ENCODE measurements around the gene CAST. TPM values are rescaled to one million over a fixed set of nuclear protein-coding genes. Genes with fewer than 3 reads are reported as not detected.

The CAST gene
- total RNA-seq, 1 experiment from 2014 or later, result 191 TPM

DNA sequence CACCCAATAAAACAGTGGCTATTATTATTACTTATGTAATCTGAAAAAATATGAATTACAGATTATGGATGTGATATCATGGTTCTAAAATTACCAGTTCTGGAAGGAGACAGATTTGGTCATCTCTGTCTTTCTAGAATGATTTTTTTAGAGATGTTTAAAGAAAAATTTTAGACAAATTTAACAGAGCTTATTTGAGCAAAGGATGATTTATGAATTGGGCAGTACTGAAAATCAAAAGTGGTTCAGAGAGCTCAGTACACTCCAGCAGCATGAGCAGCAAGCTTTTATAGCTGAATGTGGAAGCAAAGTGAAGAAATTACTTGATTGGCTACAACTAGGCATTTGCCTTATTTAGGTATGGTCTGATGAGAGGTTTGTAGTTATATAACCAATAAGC, 11.0 kb downstream of the CAST start:
- no peak for DNase-seq (ENCODE audit: low read depth)

DNA sequence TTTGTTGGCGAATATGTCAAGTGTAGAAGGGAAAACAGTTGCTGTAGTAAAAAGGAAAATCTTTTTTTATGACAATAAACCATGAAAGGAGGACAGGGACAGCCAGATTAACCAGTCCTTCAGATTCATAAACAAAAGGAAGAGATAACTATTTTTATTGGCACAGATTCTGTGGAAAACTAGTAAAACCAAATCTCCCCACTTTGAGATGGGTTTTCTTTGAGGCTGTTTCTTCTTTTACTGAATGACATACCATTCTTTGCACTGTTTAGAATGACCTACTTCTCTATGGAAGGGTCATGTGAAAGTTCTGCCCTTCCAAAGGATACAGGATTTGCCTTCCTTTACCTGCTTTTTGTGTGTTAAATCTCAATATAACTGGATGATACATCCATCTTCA, 13.7 kb downstream of the CAST start:
- DNase-seq (ENCODE audit: low read depth), result no peak

DNA sequence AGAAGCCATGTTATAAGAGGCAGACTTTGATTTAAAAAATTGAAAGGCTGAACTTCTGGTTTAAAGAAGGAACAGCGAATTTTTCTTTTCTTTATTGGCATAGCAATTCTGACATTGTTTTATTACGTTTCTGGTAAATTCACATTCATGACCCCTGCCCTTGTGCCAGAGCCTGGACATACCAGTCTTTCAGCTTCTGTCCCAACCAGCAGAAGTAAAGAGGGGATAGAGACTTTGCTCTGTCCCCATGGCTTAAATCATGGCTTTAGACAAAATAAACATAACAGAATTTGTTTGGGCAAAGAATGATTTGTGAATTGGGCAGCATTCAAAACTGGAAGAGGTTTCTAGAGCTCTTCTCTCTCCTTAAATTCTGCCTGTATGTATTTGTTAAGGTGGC, 15.3 kb downstream of the CAST start:
- DNase-seq (ENCODE audit: low read depth), result no peak

DNA sequence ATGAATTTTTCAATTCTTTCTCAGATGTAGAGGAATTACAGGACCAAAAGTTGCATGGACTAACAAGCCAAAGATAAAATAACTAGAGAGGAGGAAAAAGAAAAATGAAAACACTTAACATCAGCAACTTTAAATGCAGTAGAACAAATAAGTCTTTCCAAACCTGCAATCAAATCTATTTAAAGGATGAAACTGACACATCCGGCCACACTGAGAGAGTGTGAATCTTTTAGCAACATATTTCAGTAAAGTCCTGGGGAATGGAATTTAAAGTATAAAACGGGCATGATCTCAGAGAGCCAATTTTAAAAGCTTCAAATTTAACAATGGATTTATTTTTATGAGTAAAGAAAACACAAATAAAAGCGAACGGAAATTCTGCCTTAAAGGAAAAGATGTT, 17.1 kb downstream of the CAST start:
- DNase-seq (ENCODE audit: low read depth), result no peak

DNA sequence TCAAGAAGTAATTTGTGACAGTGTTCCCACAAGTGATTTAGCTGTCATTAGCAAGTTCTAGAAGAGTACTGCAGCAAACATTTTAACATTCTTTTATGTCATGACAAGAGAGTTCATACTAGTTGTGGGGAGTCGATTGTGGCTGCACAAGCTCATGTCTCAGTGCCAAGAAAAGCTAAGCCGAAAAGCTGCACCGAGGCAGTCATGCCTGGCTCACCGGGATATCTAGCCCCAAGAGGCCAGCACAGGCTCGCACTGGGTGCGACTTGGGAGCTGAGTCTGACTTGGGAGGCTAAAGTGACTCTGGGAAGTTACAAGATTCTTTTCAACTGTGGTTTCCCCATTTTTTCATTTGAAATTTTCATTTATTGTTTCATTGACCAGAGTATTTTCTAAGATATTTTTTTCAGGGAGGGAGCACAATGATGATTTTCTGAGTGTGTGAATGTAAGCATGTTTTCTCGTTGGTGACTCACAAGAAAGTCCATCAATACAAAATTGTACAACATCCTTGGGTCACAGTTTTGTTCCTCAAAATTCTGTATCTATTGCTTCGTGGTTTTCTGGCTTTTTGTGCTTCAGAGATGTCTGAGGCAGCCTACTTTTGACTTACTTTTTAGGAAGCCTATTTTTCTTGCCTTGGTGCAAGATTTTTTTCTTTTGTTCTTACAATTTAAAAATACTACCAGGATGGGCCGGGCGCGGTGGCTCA, 18.7 kb downstream of the CAST start:
- DNase-seq (ENCODE audit: low read depth), result peak; percentile 68

DNA sequence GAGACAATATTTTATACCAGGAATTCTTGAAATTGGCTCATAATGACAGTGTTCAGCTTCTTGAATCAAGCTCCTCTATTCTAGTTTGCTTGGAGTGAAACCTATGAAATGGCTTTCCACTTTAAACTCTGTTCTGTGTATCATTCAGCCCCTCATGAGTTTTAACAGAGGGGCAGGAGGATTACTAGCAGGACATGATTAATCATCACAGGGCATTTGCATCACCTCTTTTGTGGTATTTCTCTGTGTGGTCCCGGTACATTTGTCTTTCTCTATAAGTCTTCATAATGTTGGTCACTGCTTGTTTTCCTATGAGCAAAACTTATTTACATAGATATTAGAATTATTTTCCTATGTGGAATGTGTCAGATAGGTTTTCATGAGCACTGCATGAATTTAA, 21.2 kb downstream of the CAST start:
- DNase-seq (ENCODE audit: low read depth), result peak; percentile 70

DNA sequence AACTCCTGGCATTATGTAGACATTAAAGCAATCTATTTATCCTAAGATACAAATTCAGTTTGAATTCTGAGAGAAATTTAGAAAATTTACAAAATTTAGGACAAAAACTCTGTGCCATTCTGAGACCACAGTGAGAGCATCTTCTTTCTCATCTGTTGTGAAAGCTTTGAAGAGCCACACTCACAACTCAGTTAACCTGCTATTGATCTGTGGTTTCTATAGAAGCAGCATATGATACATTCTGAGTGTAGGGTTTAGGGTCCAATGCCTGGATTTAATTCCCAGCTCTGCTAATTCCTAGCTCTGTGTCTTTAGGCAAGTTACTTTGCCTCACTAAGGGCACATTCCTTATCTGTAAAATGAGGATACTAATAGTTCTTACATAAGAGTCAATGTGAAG, 21.6 kb downstream of the CAST start:
- DNase-seq (ENCODE audit: low read depth), result no peak

DNA sequence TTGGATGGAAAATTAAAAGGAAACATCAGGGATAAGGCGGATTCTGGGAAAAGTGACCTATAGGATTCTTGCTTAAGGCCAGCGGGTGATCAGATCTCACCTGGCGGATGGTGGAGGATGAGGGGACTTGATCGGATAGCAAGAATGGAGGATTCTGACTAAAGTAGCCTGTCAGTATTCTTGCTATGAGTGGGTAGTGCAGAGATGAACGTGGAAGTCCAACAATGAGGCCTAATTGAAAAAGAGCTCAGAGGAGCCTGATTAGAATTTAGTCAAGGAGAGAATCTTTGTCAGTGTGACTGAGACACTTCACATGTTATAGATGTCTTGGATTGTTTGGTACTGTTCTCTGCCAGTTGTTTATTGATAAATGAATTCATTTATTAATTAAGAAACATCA, 24.9 kb downstream of the CAST start:
- no peak for DNase-seq (ENCODE audit: low read depth)

DNA sequence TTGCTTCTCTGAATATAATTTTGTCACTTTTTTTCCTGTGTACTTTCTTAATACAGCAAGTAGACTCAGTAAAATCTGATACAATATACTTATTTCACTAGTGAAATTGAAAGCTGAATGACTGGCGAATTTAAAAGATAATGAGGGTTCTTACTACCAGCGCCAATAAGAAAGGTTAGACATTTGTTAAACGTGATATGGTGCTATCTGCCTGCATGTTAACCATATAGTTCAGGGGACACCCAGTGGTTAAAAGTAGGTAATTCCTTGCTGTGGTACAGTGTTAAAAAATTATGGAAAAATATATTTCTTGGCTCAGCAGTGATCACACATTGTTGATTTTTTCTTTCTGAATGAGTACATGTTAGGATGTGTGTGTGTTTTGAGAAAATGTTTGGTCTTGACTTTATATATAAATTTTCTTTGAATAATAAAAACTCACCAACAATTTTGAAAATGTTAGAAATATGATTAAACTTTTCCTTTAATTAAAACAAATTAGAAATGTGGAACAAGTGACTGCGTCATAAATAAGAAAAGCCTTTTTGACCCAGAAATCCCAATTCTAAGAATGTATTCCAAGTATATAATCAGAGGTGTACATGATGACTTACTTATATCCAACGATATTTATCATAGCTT, 25.8 kb downstream of the CAST start:
- DNase-seq (ENCODE audit: low read depth), result peak; percentile 72

DNA sequence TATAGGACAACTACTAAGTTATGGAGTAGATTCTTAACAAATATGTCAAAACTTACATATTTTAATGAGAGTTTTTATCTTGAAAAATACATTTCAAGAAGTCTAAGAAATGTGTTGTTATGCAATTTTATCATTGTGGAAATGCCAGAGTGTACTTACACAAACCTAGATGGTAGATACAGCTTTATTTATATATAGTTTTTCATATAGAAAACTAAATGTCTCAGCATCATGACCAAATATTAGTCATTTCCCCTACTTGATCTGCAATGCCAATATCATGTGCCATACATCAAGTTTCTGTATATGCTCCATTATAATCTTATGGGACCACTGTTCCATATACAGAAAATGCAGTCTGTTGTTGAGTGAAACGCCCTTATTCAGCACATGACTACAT, 28.7 kb downstream of the CAST start:
- DNase-seq (ENCODE audit: low read depth), result no peak

DNA sequence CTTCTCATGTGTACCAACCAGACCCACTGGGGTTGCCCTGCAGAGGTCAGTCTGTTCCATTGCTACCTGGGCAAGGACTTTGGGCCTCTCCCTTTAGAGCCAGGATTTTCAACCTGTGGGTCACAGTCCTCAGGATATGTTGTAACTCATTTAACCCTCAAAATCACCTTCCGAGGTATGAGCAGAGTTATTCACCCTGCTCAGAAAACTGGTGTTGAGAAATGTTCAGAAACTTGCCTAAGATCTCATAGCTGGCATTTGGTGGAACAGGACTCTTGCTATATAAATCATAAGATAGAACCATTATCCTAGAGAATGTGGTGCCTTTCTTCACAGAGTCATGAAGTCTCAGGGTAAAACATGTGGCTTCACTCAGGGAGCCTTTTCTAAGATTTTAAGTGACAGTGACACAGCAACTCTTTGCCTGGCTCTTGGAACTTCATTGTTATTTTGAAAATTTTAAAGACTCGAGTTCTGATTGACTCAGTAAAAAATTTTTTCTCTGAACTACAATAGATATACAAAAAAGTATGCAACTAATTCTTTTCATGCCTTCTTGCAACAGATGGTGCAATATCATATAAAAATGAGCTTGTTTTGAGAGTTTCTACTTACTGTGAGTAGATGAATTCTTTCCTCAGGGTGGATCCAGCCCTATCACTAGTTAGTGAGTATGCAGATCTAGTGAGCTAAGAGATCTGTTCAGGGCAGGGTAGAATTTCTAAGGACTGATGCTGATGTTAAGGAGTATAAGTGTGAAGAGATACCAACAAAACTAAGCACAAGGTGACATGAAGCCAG, 29.5 kb downstream of the CAST start:
- no peak for DNase-seq (ENCODE audit: low read depth)

DNA sequence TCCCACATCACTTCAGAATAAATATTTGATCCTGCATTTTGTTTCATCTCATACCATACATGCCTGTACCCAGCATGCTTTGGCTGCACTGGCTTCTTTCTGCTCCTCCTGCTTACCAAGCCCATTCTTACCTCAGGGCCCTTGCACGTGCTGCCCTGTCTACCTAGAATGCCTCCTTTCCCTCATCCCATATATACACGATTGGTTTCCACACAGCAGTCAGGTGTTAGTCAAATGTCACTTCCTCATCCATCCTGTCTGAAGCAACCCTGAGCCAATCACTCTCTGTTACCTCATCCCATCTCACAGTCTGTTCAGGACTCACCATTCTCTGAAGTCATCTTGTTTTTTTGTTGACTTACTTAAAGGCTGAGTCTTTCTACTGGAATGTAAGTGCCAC, 30.3 kb downstream of the CAST start:
- DNase-seq (ENCODE audit: low read depth), result peak; percentile 43

DNA sequence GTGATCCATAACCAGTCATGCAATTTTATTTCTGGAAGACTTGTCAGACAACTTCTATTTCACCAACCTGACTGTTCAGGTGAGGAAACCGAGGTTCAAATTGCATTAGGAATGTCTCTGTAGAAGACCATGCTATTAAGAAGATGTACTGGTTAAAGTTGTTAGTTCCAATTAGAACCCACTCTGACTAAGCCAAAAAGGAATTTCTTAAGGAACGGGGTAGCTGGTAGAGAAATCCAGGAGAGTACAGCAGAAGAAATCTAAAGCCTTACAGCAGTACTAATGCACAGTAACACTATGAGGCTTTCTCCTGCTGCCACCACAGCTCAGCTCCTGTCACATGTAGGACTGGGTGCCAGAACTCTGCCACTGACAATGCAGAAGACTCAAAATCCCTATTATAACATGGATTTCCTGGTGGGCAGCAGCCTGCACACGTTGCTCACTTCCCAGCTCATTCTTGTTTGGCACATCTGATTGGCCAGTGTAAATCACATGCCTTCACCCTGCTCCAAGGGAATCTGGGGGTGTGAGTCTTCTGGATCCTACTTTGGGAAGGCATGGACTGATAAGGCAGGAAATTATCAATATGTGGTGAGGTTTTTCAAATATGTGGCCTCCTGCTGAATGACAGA, 37.1 kb downstream of the CAST start:
- DNase-seq (ENCODE audit: low read depth), result peak; percentile 35

DNA sequence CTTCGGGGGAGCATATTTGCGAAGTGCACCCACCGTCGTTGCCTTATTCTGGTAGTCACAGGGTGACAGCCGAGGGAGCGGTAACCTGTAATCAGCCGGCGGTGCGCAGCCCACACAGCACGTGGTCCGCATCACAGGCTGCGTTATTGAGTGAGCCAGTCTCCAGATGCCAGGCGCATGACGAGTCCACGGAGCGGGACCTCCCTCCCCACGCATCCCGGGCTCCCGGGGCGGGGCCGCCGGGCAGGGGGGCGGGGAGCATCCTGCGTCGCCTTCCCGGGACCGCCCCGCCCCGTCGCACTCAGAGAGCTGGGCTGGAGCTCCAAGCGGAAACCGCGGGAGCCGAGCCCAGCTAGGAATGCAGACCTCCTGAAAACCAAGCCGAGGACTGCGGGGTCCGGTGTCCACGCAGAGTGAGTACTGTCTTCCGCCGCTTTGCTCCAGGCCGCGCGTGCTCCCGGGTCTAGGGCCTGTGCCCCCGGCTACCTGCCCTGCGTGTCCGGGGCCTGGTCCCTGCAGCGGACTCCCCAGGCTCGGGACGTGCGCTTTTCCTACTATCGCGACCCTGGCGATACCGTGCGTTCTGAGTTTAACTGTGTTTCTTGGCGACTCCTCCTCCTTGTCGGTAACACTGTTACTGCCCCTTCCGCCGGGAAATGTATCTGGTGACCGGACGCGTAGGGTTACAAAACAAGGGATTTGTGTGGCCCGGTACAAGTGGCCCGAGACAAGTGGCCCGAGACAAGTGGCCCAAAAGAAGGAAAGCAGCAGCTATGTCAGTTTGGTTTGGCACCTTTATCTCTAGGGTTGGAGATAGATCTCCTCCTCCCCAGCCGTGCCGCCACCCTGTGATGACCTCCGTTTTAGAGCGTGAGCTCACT, 40.6 kb downstream of the CAST start:
- peak; percentile 94 for DNase-seq (ENCODE audit: low read depth)

DNA sequence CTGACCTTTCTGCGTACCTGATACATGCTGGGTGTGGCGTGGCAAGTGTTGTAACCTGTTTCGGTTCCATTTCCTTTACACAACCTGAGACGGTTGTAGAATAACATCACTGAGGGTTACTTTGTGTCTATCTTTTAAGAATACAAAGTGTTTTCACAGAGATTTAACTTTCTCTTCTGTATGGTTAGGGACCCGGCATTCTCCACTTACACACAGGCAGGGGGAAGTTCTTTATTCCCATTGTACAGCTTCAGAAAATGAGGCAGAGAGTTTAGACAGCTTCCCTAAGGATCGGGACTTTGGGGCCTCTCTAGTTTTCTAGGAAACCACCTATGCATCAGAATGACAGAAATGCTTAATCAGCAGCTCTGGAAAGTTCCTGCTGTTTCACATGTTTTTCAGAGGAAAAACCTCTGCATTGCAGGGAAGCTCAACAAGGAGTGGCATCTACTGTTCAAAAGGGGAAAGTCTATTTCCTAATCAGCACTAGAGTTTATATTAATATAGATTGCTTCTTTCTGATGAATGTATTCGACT, 41.3 kb downstream of the CAST start:
- peak; percentile 19 for DNase-seq (ENCODE audit: low read depth)

DNA sequence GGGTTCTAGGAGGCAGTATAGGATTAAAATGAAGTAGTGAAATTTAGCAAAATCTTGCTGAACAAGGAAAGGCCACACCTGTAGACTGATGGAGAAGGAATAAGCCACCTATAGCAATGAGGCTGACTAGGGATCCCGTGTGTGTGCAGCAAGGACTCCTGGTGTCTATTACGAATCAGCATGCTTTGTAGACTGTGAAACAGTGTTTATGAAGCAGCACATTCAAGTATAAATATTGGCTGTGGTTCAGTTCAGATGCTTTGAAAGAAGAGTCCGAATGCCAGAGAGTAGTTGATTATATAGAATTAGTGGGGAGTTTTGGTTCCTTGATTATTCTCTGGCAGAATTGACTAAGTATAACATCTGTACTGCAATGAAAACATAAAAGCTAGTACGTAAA, 41.8 kb downstream of the CAST start:
- no peak for DNase-seq (ENCODE audit: low read depth)

DNA sequence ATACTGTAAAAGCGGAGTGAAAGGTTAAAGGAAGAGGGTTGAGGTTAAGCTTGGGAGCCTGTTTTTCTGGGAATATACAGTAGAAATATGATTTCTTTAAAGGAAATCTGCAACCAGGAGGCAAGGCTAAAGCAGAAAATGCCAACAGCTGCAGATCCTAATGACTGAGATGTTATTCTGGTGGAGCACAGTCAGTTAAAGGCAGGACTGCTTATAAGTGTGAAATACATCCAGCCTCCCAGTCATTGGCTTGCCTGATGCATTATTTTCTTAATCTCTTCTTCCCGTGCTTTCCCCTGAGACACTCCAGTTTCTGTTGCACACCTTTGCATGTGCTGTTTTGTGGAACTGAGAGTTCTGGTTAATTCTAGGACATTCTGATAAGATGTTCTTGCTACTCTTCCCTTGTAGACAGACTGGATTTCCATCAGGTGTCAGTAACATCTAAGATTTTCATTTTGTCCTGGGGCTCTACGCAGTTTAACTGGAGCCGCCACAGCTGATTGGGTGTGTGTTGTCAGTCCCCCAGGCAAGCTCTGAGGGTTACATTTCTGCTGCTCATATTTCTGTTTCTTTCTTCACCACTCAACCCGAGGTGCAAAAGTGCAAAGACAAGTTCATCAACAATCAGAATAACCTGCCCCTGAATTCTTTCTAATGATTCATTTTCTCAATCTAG, 44.4 kb downstream of the CAST start:
- DNase-seq (ENCODE audit: low read depth), result peak; percentile 49

DNA sequence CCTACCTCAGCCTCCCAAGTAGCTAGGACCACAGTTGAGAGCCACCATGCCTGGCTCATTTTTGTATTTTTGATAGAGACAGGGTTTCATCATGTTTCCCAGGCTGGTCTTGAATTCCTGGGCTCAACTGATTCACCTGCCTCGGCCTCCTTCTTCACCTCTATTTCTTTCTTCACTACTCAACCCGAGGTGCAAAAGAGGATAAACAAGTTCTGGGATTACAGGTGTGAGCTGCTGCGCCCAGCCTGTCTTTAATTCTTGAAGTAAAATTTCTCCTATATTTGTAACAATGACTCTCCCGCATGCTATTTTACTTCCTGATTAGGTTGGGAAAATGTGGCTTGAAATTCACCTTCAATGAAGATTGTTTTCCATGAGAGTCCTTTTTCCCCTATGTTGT, 46.4 kb downstream of the CAST start:
- no peak for DNase-seq (ENCODE audit: low read depth)

DNA sequence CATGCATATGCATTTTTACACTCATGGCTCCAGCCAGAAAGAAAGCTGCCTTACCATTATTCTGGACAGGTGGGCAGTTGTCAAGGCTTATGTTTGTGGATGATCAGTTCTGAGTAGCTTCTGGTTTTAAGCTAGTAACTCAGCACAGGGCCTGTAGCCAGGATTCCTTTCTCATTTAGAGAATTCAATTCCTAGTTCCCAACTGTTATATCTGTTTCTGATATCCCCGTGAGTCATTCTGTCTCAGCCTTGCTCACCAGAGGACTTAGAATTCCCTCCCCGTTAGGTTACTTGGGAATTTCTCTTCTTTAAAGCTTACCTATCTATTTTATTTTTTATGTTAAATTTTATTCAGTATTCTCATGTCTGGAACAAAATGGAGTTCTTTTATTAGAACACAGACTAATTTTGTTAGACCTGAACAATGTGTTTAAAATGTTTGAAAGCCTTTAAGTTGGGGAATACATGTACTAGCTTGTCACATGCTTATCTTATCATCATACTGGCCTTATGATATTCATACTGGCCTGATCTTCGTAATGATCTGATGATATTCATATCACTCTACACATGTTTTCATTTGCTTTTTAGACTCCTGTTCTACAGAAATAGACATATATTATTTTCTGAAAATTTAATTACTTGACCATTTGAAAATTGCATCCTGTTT, 47.1 kb downstream of the CAST start:
- DNase-seq (ENCODE audit: low read depth), result peak; percentile 84
